GM18505 (cell line): ENCODE measurements around the gene EHD2.

Source experiments
- ATAC-seq: cut with Tn5 transposase; IDR thresholded peaks from one replicate; pipeline ENCODE4 v1.9.1; 2021; ENCODE audit not compliant: unreplicated experiment
- POLR2A ChIP-seq: IDR thresholded peaks from 4 replicates; pipeline ENCODE4 v1.6.1; 2011; ENCODE audit warnings: borderline replicate concordance; ENCODE audit not compliant: insufficient read depth, insufficient read length; ENCODE audit errors: extremely low read depth

The EHD2 gene

GRCh38 chr19:47679922-47680857, 33.0 kb upstream of the EHD2 start:
- TF ChIP-seq POLR2A = no peak

GRCh38 chr19:47680858-47681332, 32.3 kb upstream of the EHD2 start:
- no peak for ATAC-seq
- no peak for TF ChIP-seq POLR2A

More at GRCh38 chr19:47679922-47680857, 33.0 kb upstream of the EHD2 start:
- no peak for ATAC-seq

- no peak for TF ChIP-seq POLR2A
These were observed 31.8 kb upstream of the EHD2 start for GRCh38 chr19:47681388-47681787.

GRCh38 chr19:47681936-47682335, 31.3 kb upstream of the EHD2 start:
- TF ChIP-seq POLR2A = no peak
- ATAC-seq = no peak

More at GRCh38 chr19:47681388-47681787, 31.8 kb upstream of the EHD2 start:
- no peak for ATAC-seq

- TF ChIP-seq POLR2A = no peak
- ATAC-seq = no peak
These were observed 30.3 kb upstream of the EHD2 start for GRCh38 chr19:47682939-47683338.

- ATAC-seq = no peak
- no peak for TF ChIP-seq POLR2A
These were observed 26.4 kb upstream of the EHD2 start for GRCh38 chr19:47686679-47687450.

GRCh38 chr19:47687906-47688305, 25.3 kb upstream of the EHD2 start:
- ATAC-seq = no peak
- no peak for TF ChIP-seq POLR2A

- TF ChIP-seq POLR2A = no peak
- ATAC-seq = no peak
These were observed 22.1 kb upstream of the EHD2 start for GRCh38 chr19:47691090-47691489.

- TF ChIP-seq POLR2A = no peak
- no peak for ATAC-seq
These were observed 21.4 kb upstream of the EHD2 start for GRCh38 chr19:47691782-47692181.

- no peak for TF ChIP-seq POLR2A
- ATAC-seq = no peak
These were observed 19.7 kb upstream of the EHD2 start for GRCh38 chr19:47693489-47693888.

- no peak for TF ChIP-seq POLR2A
These were observed 19.3 kb upstream of the EHD2 start for GRCh38 chr19:47693903-47694302.

GRCh38 chr19:47694466-47695273, 18.6 kb upstream of the EHD2 start:
- no peak for ATAC-seq
- TF ChIP-seq POLR2A = no peak

More at GRCh38 chr19:47693903-47694302, 19.3 kb upstream of the EHD2 start:
- no peak for ATAC-seq
